Testis (tissue), 3 donors: ENCODE data around the gene PPM1L. TPM values are rescaled to one million over a fixed set of nuclear protein-coding genes. Genes with fewer than 3 reads are reported as not detected.

Source experiments
- DNase-seq: peaks from one replicate; pipeline ENCODE4 v3.0.0-alpha.2; 2019
- H3K27ac ChIP-seq, 2 donors: fragments of 200-600 bp; sonication (generic); one replicate each; pipeline ENCODE4 v1.5.1; 2019
- H3K27me3 ChIP-seq: fragments of 200-600 bp; sonication (generic); one replicate; pipeline ENCODE4 v1.5.1; 2019
- H3K36me3 ChIP-seq: fragments of 200-600 bp; sonication (generic); one replicate; pipeline ENCODE4 v1.5.1; 2017; ENCODE audit warnings: low read depth; ENCODE audit errors: missing control alignments
- H3K4me1 ChIP-seq: fragments of 200-600 bp; sonication (generic); one replicate; pipeline ENCODE4 v1.5.1; 2019
- H3K4me3 ChIP-seq, 2 donors: fragments of 200-600 bp; sonication (generic); one replicate each; pipeline ENCODE4 v1.5.1; 2017 to 2019
- H3K9me3 ChIP-seq: fragments of 200-600 bp; sonication (generic); one replicate; pipeline ENCODE4 v1.5.1; 2017
- CTCF ChIP-seq, 3 experiments: fragments of 450-650 bp in 2 of 3; fragments of 200-600 bp in 1 of 3; sonication (generic) in 1 of 3; IDR thresholded peaks; one replicate each; pipeline ENCODE4 v1.5.1; 2016 to 2019; ENCODE audit warnings: antibody characterized with exemption in 3 of 3, mild to moderate bottlenecking in 2 of 3, moderate library complexity in 1 of 3
- POLR2A ChIP-seq: fragments of 450-650 bp; IDR thresholded peaks from one replicate; pipeline ENCODE4 v1.6.1; 2017; ENCODE audit warnings: antibody characterized with exemption, mild to moderate bottlenecking, moderate library complexity
- WGBS, 2 donors: methylation state at CpG; one replicate each; pipeline ENCODE4 v1.1.5; 2018; 5-methylcytosine and 5-hydroxymethylcytosine counted together
- intact Hi-C: fragments of 100-400 bp; cut with DNase I; formaldehyde crosslinking; loops from one replicate; pipeline ENCODE4 v1.15.1; 2023; ENCODE audit warnings: low total_unique reads
- polyA plus RNA-seq: library from polyadenylated mRNA; stranded (reverse); fragments of 350-450 nt; fragmentation: Illumina TruSeq; extraction: RNeasy Lipid Tissue Mini Kit (QIAGEN cat#74804); gene quantifications from one replicate; pipeline ENCODE4 v1.2.3, GENCODE V29; 2014; ENCODE audit warnings: low read depth, low replicate concordance; ENCODE audit not compliant: insufficient read depth
- total RNA-seq, 2 donors: library from RNA; depleted of rRNA; stranded (reverse); fragments of >200 nt; gene quantifications; one replicate each; pipeline ENCODE4 v1.2.3, GENCODE V29; 2016

The PPM1L gene
- total and polyA plus RNA-seq, 3 donors from 2014 or later = 4.4 to 27.7 (median 19.6) TPM

GRCh38 chr3:160904691-160905090 lies 148.7 kb downstream of the PPM1L start:
- no peaks in the 10 kb centered on the region for H3K36me3 ChIP-seq
- no peaks in the 10 kb centered on the region for H3K27me3 ChIP-seq
- H3K4me1 ChIP-seq = no peaks in the 10 kb centered on the region
- no peak overlapping the region for H3K4me3 ChIP-seq
- TF ChIP-seq CTCF (IDR thresholded peaks at IDR 0.05) (no peak), POLR2A (no peak)
- WGBS, 2 donors = 76 to 86% methylated on average over 2 of the region's 2 CpGs
- DNase-seq = no peak
- intact Hi-C loops = no loop called here
- no peak overlapping the region for H3K27ac ChIP-seq
- no peaks in the 10 kb centered on the region for H3K9me3 ChIP-seq

- no peak for DNase-seq
- Histone ChIP-seq H3K36me3 (no peaks in the 10 kb centered on the region), H3K27me3 (no peaks in the 10 kb centered on the region), H3K4me1 (no peaks in the 10 kb centered on the region), H3K27ac (no peak overlapping the region), H3K4me3 (no peak overlapping the region), H3K9me3 (no peaks in the 10 kb centered on the region)
- intact Hi-C loops = no loop called here
- TF ChIP-seq CTCF (IDR thresholded peaks at IDR 0.05) (no peak), POLR2A (no peak)
Measured at GRCh38 chr3:160906646-160907045, 150.6 kb downstream of the PPM1L start.

GRCh38 chr3:160909917-160910316 lies 153.9 kb downstream of the PPM1L start:
- H3K9me3 ChIP-seq = no peaks in the 10 kb centered on the region
- 31 to 61% methylated on average over 2 to 3 of the region's 3 CpGs for WGBS, 2 donors
- H3K4me3 ChIP-seq = no peak overlapping the region
- TF ChIP-seq POLR2A (no peak), CTCF (IDR thresholded peaks at IDR 0.05) (no peak)
- no peaks in the 10 kb centered on the region for H3K27me3 ChIP-seq
- intact Hi-C loops = no loop called here
- DNase-seq = no peak
- no peak overlapping the region for H3K27ac ChIP-seq
- H3K4me1 ChIP-seq = no peaks in the 10 kb centered on the region
- H3K36me3 ChIP-seq = no peaks in the 10 kb centered on the region

GRCh38 chr3:160911411-160911810 lies 155.4 kb downstream of the PPM1L start:
- no peaks in the 10 kb centered on the region for H3K27me3 ChIP-seq
- no peaks in the 10 kb centered on the region for H3K36me3 ChIP-seq
- H3K4me3 ChIP-seq = no peak overlapping the region
- DNase-seq = no peak
- no peak overlapping the region for H3K27ac ChIP-seq
- no peaks in the 10 kb centered on the region for H3K9me3 ChIP-seq
- intact Hi-C loops = no loop called here
- no peaks in the 10 kb centered on the region for H3K4me1 ChIP-seq
- TF ChIP-seq CTCF (IDR thresholded peaks at IDR 0.05) (no peak), POLR2A (no peak)

GRCh38 chr3:160916472-160916871 lies 160.4 kb downstream of the PPM1L start:
- no peak overlapping the region for H3K27ac ChIP-seq
- intact Hi-C loops = no loop called here
- WGBS, 2 donors = 70 to 71% methylated on average over 3 of the region's 3 CpGs
- TF ChIP-seq POLR2A (no peak), CTCF (IDR thresholded peaks at IDR 0.05) (no peak)
- H3K36me3 ChIP-seq = no peaks in the 10 kb centered on the region
- H3K9me3 ChIP-seq = no peaks in the 10 kb centered on the region
- H3K27me3 ChIP-seq = no peaks in the 10 kb centered on the region
- DNase-seq = no peak
- H3K4me3 ChIP-seq = no peak overlapping the region
- no peaks in the 10 kb centered on the region for H3K4me1 ChIP-seq
